SKM-1 (cell line): ENCODE data around the gene ECHDC1.
A peak's percentile ranks its signal among the peaks of the same experiment; 100 is the strongest.
"Not testable (repeated sequence)": the region's sequence is repeated elsewhere in the genome, so short reads cannot be mapped to it uniquely, and the experiment has no call there.

ENCODE experiments used
- DNase-seq: peaks from one replicate; lab custom pipeline; 2025; ENCODE audit not compliant: unreplicated experiment; lab: John Stamatoyannopoulos, UW

The ECHDC1 gene

GRCh38 chr6:127342296-127342945 lies 988 bp downstream of the ECHDC1 start:
- DNase-seq, result no peak

GRCh38 chr6:127341471-127342202 lies 1.8 kb downstream of the ECHDC1 start:
- no peak for DNase-seq

- DNase-seq, result no peak
Observed at GRCh38 chr6:127340171-127340570, 3.2 kb downstream of the ECHDC1 start.

GRCh38 chr6:127338936-127339335 lies 4.5 kb downstream of the ECHDC1 start:
- DNase-seq, result no peak

DNA sequence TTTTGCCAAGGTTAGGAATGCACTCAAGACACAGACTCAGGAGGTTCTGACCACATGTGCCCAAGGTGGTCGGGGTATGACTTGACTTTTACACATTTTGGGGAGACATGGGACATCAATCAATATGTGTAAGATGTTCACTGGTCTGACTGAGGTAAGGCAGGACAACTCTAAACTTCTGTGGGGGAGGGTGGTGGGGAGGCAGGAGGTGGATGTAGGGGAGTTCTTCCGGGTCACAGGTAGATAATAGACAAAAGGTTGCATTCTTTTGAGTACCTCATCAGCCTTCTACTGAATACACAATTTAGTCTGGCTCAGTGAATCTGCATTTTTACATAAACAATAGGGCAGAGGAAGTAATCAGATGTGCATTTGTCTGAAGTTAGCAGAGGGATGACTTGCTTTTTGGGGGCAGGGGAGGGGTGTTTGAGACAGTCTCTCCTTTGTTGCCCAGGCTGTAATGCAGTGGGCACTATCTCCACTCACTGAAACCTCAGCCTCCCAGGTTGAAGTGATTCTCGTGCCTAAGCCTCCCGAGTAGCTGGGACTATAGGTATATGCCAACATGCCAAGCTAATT lies 10.9 kb downstream of the ECHDC1 start:
- no peak for DNase-seq

DNA sequence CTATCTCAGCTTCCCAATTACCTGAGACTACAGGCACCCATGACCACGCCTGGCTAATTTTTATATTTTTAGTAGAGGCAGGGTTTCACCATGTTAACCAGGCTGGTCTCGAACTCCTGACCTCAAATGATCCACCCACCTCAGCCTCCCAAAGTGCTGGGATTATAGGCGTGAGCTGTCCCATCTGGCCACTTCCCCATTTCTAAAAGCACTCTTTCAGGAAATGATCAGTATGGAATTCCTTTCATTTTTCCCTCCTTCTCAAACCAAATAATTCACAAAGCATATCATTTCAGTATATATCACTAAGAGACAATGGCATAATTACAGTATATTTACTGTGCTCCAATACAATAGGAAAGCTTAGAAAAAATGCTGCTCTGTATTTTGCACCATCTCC lies 12.2 kb downstream of the ECHDC1 start:
- not testable (repeated sequence) for DNase-seq

GRCh38 chr6:127328043-127328609 lies 15.3 kb downstream of the ECHDC1 start:
- no peak for DNase-seq

DNA sequence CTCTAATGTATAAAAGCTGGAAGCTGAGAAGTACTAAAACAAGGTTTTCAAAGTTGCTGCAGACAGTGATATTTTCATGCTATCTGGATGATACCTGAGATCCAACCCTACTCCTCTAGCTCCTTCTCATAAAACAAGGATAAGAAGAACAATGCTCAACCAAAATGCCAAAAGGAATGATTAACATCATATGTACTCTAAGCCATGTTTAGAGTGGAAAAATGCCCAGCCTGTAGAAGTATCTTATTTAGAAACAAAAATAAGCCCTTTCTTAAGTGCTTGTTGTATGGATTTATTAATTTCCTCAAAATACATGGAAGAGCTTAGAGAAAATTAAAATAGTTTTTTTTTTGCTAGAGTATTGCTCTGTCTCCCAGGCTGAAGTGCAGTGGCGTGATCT lies 23.7 kb downstream of the ECHDC1 start:
- DNase-seq, result no peak

DNA sequence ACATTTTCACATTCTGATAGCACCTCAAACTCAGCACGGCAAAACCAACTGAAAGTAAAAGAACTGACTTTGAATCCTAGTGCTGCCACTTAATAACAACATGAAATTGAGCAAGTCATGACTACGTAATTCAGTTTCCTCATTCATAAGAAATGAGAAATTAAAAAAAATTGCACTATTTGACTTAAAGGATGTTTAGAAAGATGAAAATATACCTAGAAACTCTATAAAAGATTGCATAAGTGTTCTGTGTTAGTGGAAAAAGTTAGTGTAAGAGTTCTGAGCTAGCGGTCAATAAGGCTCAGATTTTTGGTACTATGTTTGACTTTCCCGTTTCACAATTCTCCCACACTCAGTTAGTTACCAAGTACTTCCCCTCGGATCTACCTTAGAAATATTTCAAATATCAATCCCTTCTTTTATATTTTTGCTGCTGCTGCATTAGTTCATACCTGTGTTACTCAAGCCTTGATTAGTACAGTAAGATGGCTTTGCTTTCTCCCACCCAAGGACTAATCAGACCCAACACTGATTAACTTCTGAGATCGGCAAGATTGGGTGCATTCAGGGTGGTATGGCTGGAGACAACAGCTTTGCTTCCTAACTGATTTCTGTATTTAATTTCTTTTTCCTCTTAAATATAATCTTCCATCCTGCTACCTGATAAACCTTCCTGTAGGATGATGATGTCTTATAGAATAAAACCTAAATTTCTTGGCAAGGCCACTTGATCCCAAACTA lies 25.9 kb downstream of the ECHDC1 start:
- DNase-seq, result no peak

DNA sequence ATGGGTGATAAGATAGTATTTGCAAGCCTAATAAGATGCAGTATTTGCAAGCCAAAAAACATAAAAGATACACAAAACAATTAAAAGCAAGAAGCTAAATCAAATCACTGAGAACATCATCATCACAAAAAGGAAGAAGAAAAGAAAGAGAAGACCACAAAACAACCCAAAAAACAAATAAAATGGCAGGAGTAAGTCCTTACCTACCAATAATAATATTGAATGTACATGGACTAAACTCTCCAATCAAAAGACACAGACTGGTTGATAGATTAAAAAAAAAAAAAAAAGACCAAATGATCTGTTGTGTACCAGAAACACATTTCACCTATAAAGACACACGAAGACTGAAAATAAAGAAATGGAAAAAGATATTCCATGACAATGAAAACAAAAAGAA lies 37.7 kb downstream of the ECHDC1 start:
- no peak for DNase-seq

GRCh38 chr6:127303917-127304316 lies 39.5 kb downstream of the ECHDC1 start:
- DNase-seq, result no peak

GRCh38 chr6:127302728-127303660 lies 40.4 kb downstream of the ECHDC1 start:
- DNase-seq, result peak; percentile 6

DNA sequence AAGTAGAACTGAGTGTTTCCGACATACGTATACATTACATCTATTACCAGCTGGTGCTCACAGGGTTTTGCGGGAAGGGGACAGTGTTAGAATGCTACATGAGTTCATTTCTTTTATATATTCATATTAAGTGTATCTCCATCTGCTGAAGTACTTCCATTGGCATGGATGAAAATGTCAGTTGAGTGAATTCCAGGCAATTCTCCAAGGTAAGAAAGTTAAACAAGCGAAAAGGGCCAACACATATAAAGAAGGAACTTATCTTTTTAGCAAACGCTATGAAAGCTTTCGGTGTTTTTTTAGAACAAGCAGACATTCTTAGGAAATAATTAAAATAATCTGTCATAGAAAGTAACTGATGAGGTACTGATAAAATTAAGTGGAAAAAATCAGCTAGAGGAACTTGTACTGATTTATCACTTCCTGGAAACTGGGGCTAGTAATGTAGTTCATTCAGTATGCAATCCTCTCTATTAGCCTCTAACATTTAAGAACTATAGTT lies 42.2 kb downstream of the ECHDC1 start:
- no peak for DNase-seq

DNA sequence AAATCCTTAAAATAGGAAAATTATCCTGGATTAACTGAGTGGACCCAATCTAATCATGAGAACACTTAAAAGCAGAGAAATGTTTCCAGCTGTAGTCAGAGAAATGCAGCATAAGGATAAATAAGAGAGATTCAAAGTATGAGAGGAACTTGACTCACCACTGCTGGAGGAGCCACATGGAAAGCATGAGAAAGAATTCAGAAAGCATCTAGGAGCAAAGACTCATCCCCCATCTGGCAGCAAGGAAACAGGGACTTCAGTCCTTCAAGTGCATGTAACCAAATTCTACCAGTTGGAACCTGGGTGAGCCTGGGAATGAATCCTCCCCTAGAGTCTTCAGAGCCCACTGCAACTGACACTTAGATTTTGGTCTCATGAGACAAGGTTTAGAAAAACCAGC lies 43.0 kb downstream of the ECHDC1 start:
- no peak for DNase-seq

- DNase-seq, result no peak
Observed at GRCh38 chr6:127299522-127300240, 43.7 kb downstream of the ECHDC1 start.

DNA sequence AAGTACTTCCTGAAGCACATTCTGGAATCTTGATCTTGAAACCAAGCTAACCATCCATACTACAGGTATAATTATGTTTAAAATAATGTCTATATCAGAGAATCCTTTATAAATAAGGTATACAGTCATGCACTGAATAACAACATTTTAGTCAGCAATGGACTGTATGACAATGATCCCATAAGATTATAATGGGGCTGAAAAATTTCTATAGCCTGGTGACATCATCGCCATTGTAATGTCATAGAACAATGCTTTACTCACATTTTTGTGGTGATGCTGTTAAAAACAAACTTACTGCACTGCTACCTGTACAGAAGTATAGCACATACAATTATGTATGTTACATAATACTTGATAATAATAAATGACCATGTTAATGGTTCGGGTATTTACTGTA lies 44.9 kb downstream of the ECHDC1 start:
- DNase-seq, result no peak

GRCh38 chr6:127297502-127298070 lies 45.8 kb downstream of the ECHDC1 start:
- DNase-seq, result no peak

GRCh38 chr6:127291495-127291894 lies 51.9 kb downstream of the ECHDC1 start:
- DNase-seq, result no peak
